NCI-H2196 treated with DMSO at 0.1 percent for 48 hours (cell line): ENCODE results near the gene ZNG1E.
"Not testable (repeated sequence)": the region's sequence is repeated elsewhere in the genome, so short reads cannot be mapped to it uniquely, and the experiment has no call there.

ENCODE experiments used
- DNase-seq: peaks from one replicate; lab custom pipeline; 2025; ENCODE audit not compliant: unreplicated experiment; lab: John Stamatoyannopoulos, UW

ZNG1E gene

DNA sequence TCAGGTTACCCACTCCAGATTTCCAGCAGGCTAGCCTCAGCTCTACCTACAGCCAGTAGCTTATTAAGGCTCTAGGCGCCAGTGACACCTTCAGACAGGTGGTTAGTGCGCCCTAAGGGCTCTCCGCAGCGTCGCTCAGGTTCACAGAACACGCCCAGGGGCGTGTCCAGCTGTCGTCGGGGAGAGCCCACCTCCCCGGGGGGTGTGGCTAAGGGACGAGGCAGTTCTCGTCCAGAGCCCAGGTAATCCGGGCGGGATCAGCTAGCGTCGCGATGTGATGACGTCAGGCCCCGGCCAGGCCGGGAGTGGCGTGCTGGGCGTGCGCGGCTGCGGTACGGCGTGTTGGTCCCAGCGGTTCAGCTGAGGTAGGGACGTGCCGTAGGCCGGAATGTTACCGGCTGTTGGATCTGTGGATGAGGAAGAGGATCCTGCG is at the start of gene ZNG1E:
Gene ZNG1E, plus strand, starts transcription at position 340 of the 433 bp plus-strand sequence. Its CDS starts 49 bp downstream, at position 389.
- not testable (repeated sequence) for DNase-seq

GRCh38 chr9:65673579-65673978 is 2.1 kb upstream of the ZNG1E start:
- not testable (repeated sequence) for DNase-seq

GRCh38 chr9:65675018-65675417 is 710 bp upstream of the ZNG1E start:
- not testable (repeated sequence) for DNase-seq

DNA sequence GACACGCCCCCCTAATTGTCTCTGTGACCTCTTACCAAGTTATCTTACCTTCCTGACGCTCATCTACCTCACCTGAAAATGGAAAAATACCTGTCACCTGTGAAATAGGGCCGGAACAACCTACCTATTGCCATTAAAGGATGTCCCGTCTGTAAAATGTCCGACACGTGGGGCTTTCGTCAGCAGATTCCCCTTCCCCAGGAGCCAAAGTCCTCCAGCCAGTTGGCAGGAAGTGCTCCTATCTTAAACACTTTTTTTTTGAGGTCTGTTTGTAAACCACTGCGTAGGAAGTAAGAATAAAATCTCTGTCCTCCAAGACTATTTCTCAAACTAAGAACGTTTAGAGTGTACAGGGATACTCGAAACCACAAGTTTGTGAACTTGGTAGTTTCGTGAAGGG is 661 bp downstream of the ZNG1E start:
- not testable (repeated sequence) for DNase-seq

DNA sequence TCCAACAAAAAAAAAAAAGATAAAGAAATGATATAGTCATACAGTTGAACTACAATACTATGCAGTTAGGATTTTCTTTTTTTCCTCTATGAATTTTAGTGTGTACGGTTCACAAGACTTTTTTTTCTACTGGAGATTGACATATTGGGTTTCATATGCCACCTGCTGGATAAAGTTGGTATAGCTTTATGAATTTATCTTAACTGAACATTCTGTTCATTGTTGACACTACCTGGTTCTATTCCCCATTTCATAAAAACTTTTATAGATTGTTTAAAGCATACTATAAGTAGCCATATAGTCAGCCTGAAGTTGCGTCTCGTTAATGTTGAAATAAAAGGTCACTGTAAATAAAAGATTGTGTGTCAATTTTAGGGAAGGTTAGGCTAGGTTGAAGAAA is 2.8 kb downstream of the ZNG1E start:
- DNase-seq, result not testable (repeated sequence)

GRCh38 chr9:65703550-65703949 is 27.8 kb downstream of the ZNG1E start:
- DNase-seq, result not testable (repeated sequence)

DNA sequence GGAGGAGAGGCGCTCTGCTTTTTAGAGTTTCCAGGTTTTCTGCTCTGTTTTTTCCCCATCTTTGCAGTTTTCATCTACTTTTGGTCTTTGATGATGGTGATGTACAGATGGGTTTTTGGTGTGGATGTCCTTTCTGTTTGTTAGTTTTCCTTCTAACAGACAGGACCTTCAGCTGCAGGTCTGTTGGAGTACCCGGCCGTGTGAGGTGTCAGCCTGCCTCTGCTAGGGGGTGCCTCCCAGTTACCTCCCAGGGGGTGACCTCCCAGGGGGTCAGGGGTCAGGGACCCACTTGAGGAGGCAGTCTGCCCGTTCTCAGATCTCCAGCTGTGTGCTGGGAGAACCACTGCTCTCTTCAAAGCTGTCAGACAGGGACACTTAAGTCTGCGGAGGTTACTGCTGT is 38.7 kb downstream of the ZNG1E start:
- not testable (repeated sequence) for DNase-seq

- DNase-seq, result not testable (repeated sequence)
These were observed 61.4 kb downstream of the ZNG1E start, which contains the start of gene FOXD4L4 for GRCh38 chr9:65737096-65737564. Gene FOXD4L4, plus strand, starts transcription at chr9:65737146. Its CDS starts 0 bp downstream, at chr9:65737146.

DNA sequence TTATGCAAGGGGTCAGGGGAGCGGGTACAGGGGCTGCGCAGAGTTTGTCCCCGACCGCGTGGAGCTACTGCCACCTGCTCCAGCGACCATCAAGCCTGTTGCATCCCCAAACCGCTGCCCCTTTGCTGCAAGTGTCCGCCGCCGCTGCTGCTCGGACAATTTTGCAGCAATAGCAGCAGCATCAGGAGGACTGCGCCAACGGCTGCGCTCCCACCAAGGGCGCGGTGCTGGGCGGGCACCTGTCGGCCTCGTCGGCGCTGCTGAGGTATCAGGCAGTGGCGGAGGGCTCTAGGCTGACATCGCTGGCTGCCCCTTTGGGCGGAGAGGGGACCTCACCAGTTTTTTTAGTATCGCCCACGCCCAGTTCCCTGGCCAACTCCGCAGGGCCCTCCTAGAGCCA is 62.4 kb downstream of the ZNG1E start:
- DNase-seq, result not testable (repeated sequence)
